Astrocyte (in vitro differentiated cells and primary cell): ENCODE results near the gene ABCC11. TPM values are rescaled to one million over a fixed set of nuclear protein-coding genes. Genes with fewer than 3 reads are reported as not detected.

ENCODE experiments used
- DNase-seq: peaks from one replicate; pipeline ENCODE4 v3.0.0-alpha.2; 2010; ENCODE audit warnings: low read depth
- FAIRE-seq: peaks from 2 replicates; lab custom pipeline; 2011; peaks lifted over from hg19 to GRCh38; lab: Jason Lieb, UNC
- H2AFZ ChIP-seq: 2 replicates; pipeline ENCODE4 v1.6.0; 2012; ENCODE audit warnings: low read depth, low read length, inconsistent platforms
- H3K27ac ChIP-seq: 2 replicates; pipeline ENCODE4 v1.5.1; 2011; ENCODE audit warnings: low read depth, low read length, inconsistent platforms
- H3K27me3 ChIP-seq: 2 replicates; pipeline ENCODE4 v1.6.0; 2011; ENCODE audit warnings: low read length, inconsistent platforms; ENCODE audit not compliant: insufficient read depth
- H3K36me3 ChIP-seq: 2 replicates; pipeline ENCODE4 v1.5.1; 2011; ENCODE audit warnings: low read length, inconsistent platforms; ENCODE audit not compliant: insufficient read depth
- H3K4me1 ChIP-seq: 2 replicates; pipeline ENCODE4 v1.5.1; 2011; ENCODE audit warnings: low read length, inconsistent platforms; ENCODE audit not compliant: insufficient read depth
- H3K4me2 ChIP-seq: 2 replicates; pipeline ENCODE4 v1.6.0; 2012; ENCODE audit warnings: low read length, inconsistent platforms
- H3K4me3 ChIP-seq: 2 replicates; pipeline ENCODE4 v1.5.1; 2011; ENCODE audit warnings: low read depth, mild to moderate bottlenecking, low read length, inconsistent platforms; ENCODE audit not compliant: insufficient read depth
- H3K79me2 ChIP-seq: 2 replicates; pipeline ENCODE4 v1.6.0; 2012; ENCODE audit warnings: mild to moderate bottlenecking, low read length, inconsistent platforms; ENCODE audit not compliant: insufficient read depth
- H3K9ac ChIP-seq: 2 replicates; pipeline ENCODE4 v1.6.0; 2012; ENCODE audit warnings: mild to moderate bottlenecking, low read length, inconsistent platforms
- H3K9me3 ChIP-seq: 2 replicates; pipeline ENCODE4 v1.5.1; 2012; ENCODE audit warnings: low read depth, mild to moderate bottlenecking, low read length, inconsistent platforms; ENCODE audit not compliant: insufficient read depth
- H4K20me1 ChIP-seq: 2 replicates; pipeline ENCODE4 v1.6.0; 2012; ENCODE audit warnings: low read length, inconsistent platforms; ENCODE audit not compliant: insufficient read depth
- H3K27ac Mint-ChIP-seq: one replicate; pipeline ENCODE4 v1.8.0; 2021; ENCODE audit warnings: mild to moderate bottlenecking, mixed read lengths; ENCODE audit not compliant: unreplicated experiment
- H3K27me3 Mint-ChIP-seq: one replicate; pipeline ENCODE4 v1.8.0; 2021; ENCODE audit warnings: low read depth, mixed read lengths; ENCODE audit not compliant: unreplicated experiment
- H3K36me3 Mint-ChIP-seq: one replicate; pipeline ENCODE4 v1.8.0; 2021; ENCODE audit warnings: low read depth, mixed read lengths; ENCODE audit not compliant: unreplicated experiment
- H3K4me1 Mint-ChIP-seq: one replicate; pipeline ENCODE4 v1.8.0; 2021; ENCODE audit warnings: low read depth, mixed read lengths; ENCODE audit not compliant: unreplicated experiment
- H3K4me3 Mint-ChIP-seq: one replicate; pipeline ENCODE4 v1.8.0; 2021; ENCODE audit warnings: mild to moderate bottlenecking, moderate library complexity, mixed read lengths; ENCODE audit not compliant: unreplicated experiment
- H3K9me3 Mint-ChIP-seq: one replicate; pipeline ENCODE4 v1.8.0; 2021; ENCODE audit warnings: mild to moderate bottlenecking, mixed read lengths; ENCODE audit not compliant: unreplicated experiment
- EZH2 ChIP-seq: IDR thresholded peaks from 2 replicates; pipeline ENCODE4 v1.6.1; 2012; ENCODE audit warnings: mild to moderate bottlenecking, low read length, inconsistent platforms; ENCODE audit not compliant: insufficient read depth
- total RNA-seq: library from RNA; stranded (reverse); gene quantifications from 2 replicates; pipeline ENCODE4 v1.2.1, GENCODE V29; 2021
- TF ChIP-seq, protein P1 (sequence below): IDR thresholded peaks from 2 replicates; pipeline ENCODE4 v1.5.1; 2011; ENCODE audit warnings: low read depth, mild to moderate bottlenecking, inconsistent platforms, low read length, moderate library complexity; ENCODE audit not compliant: insufficient read depth

The ABCC11 gene
- total RNA-seq, 1 donor from 2014 or later, result 0.32 TPM

DNA sequence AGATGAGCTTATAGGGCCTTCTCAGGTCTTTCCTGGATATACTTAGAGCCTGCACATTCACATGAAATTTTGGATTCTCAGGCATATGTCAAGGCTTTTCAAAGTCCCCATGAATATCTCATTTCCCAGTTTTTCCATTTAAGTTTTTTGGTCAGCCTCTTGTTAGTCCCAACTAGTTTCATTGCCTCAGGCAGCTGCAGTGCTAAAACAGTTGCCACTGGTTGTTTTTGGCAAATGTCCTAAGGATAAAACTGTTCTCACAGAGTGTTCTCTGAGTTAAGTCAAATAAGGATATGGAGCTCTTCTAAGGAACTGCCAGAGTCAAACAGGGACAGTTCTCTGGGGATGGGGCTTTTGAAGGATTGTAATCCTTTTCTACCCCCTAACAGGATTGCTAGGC, 39.9 kb upstream of the ABCC11 start:
- H3K27me3 Mint-ChIP-seq, result no peaks in the 10 kb centered on the region
- no peak overlapping the region for H3K4me2 ChIP-seq
- no peak overlapping the region for H3K27ac Mint-ChIP-seq
- TF ChIP-seq EZH2, result no peak
- TF ChIP-seq, protein P1, sequence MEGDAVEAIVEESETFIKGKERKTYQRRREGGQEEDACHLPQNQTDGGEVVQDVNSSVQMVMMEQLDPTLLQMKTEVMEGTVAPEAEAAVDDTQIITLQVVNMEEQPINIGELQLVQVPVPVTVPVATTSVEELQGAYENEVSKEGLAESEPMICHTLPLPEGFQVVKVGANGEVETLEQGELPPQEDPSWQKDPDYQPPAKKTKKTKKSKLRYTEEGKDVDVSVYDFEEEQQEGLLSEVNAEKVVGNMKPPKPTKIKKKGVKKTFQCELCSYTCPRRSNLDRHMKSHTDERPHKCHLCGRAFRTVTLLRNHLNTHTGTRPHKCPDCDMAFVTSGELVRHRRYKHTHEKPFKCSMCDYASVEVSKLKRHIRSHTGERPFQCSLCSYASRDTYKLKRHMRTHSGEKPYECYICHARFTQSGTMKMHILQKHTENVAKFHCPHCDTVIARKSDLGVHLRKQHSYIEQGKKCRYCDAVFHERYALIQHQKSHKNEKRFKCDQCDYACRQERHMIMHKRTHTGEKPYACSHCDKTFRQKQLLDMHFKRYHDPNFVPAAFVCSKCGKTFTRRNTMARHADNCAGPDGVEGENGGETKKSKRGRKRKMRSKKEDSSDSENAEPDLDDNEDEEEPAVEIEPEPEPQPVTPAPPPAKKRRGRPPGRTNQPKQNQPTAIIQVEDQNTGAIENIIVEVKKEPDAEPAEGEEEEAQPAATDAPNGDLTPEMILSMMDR, result no peak
- no peak overlapping the region for H3K4me3 Mint-ChIP-seq
- FAIRE-seq (no peak), DNase-seq (no peak)
- peaks cover 8% of the 10 kb centered on the region for H4K20me1 ChIP-seq
- no peak overlapping the region for H3K4me3 ChIP-seq
- H2AFZ ChIP-seq, result no peak overlapping the region
- peaks cover 6% of the 10 kb centered on the region for H3K4me1 ChIP-seq
- H3K27me3 ChIP-seq, result no peaks in the 10 kb centered on the region
- peaks cover 8% of the 10 kb centered on the region for H3K9me3 ChIP-seq
- peaks cover 21% of the 10 kb centered on the region for H3K36me3 Mint-ChIP-seq
- no peak overlapping the region for H3K27ac ChIP-seq
- peaks cover 3% of the 10 kb centered on the region for H3K79me2 ChIP-seq
- peaks cover 3% of the 10 kb centered on the region for H3K36me3 ChIP-seq
- no peak overlapping the region for H3K9ac ChIP-seq
- peaks cover 6% of the 10 kb centered on the region for H3K9me3 Mint-ChIP-seq
- H3K4me1 Mint-ChIP-seq, result peaks cover 23% of the 10 kb centered on the region

DNA sequence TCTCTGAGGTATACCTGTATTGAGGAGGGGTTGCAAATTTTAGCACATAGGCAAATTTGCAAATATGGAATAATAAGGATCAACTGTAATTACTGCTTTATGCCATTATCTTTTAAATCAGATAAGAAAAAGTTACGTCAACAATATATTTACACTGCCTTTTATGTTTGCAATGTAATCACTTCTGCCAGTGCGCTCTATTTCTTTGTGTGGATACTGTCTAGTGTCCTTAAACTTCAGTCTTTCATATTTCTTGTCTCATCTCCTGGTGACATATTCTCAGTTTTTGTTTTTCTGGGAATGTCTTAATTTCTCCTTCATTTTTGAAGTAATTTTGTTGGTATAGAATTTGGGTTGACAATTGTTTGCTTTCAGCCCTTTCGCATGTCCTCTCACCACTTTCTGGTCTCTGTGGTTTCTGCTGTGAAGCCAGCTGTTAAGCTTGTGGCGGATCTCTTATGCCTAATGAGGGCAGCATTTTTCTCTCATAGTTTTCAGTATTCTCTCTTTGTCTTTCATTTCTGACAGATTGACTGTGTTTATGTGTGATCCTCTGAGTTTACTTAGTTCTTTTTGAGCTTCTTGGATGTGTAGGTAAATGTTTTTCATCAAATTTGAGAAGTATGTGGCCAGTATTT, 37.6 kb upstream of the ABCC11 start:
- Mint-ChIP-seq H3K27me3 (no peaks in the 10 kb centered on the region), H3K4me3 (no peak overlapping the region), H3K36me3 (peaks cover 17% of the 10 kb centered on the region), H3K27ac (peak overlapping the region; percentile 17), H3K4me1 (peaks cover 12% of the 10 kb centered on the region), H3K9me3 (peaks cover 6% of the 10 kb centered on the region)
- H3K27me3 ChIP-seq, result no peaks in the 10 kb centered on the region
- no peaks in the 10 kb centered on the region for H3K4me1 ChIP-seq
- peaks cover 3% of the 10 kb centered on the region for H3K36me3 ChIP-seq
- H3K79me2 ChIP-seq, result peaks cover 3% of the 10 kb centered on the region
- H3K4me2 ChIP-seq, result no peak overlapping the region
- H3K27ac ChIP-seq, result no peak overlapping the region
- H3K9me3 ChIP-seq, result peaks cover 8% of the 10 kb centered on the region
- no peak overlapping the region for H3K9ac ChIP-seq
- no peak for DNase-seq
- FAIRE-seq, result no peak
- H2AFZ ChIP-seq, result no peak overlapping the region
- TF ChIP-seq EZH2, result no peak
- TF ChIP-seq, protein P1, result no peak
- H4K20me1 ChIP-seq, result peaks cover 8% of the 10 kb centered on the region
- H3K4me3 ChIP-seq, result no peak overlapping the region

DNA sequence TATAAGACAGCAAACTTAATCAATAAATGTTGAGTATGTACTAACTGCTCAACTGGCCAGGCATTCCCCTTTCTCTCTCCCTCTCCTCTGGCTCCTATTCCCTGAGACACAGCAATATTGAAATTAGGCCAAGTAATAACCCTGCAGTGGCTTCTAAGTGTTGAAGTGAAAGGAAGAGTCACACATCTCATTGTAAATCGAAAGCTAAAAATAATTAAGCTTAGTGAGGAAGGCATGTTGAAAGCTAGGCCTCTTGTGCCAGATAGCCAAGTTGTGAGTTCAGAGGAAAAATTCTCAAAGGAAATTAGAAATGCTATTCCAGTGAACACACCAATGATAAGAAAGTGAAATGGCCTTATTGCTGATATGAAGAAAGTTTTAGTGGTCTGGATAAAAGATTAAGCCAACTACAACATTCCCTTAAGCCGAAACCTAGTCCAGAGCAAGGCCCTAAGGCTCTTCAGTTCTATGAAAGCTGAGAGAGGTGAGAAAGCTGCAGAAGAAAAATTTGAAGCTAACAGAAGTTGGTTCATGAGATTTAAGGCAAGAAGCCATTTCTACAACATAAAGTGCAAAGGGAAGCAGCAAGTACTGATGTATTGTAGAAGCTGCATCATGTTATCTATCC, 35.4 kb upstream of the ABCC11 start:
- Mint-ChIP-seq H3K27ac (peak overlapping the region; percentile 62), H3K4me3 (no peak overlapping the region), H3K27me3 (no peaks in the 10 kb centered on the region), H3K36me3 (peaks cover 21% of the 10 kb centered on the region), H3K4me1 (peaks cover 12% of the 10 kb centered on the region), H3K9me3 (peaks cover 6% of the 10 kb centered on the region)
- FAIRE-seq (no peak), DNase-seq (peak; percentile 47)
- no peak for TF ChIP-seq EZH2
- TF ChIP-seq, protein P1, result no peak
- Histone ChIP-seq H3K79me2 (peaks cover 7% of the 10 kb centered on the region), H3K4me3 (no peak overlapping the region), H3K9ac (no peak overlapping the region), H3K4me1 (no peaks in the 10 kb centered on the region), H3K9me3 (peaks cover 8% of the 10 kb centered on the region), H3K27me3 (no peaks in the 10 kb centered on the region), H3K36me3 (peaks cover 6% of the 10 kb centered on the region), H3K4me2 (no peak overlapping the region), H3K27ac (no peak overlapping the region), H4K20me1 (peaks cover 8% of the 10 kb centered on the region), H2AFZ (no peak overlapping the region)
